Measurements from ENCODE around the gene SYTL3. TPM values are rescaled to one million over a fixed set of nuclear protein-coding genes. Genes with fewer than 3 reads are reported as not detected.

The SYTL3 gene
- total RNA-seq, 1 experiment from 2014 or later: 1.8 TPM

DNA sequence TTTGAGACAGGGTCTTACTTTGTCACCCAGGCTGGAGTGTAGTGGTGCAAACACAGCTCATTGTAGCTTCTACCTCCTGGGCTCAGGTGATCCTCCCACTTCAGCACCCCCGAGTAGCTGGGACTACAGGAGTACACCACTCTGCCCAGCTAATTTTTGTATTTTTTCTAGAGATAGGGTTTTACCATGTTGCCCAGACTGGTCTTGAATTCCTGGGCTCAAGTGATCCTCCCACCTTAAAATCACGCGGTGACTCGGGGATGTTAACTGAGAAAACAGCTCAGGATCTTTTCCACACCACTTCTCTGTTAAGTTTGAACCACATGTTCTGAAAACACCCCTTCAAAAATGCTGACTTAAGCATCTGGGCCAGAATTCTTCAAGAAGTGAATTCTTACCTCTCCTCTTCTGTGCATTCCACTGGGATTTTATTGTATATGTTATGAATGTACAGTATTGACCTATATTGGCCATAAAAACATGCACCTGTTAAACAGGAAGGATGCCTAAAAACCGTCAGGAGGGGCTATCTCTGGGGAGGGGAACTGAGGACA, 72.4 kb downstream of the SYTL3 start:
- Histone ChIP-seq H3K9me2 (replicated peaks; ENCODE audit: low read length) (no peaks in the 10 kb centered on the region), H3K4me2 (ENCODE audit: low read length) (no peak overlapping the region), H3K9ac (ENCODE audit: low read length) (no peak overlapping the region), H3K27me3 (ENCODE audit: low read length) (no peaks in the 10 kb centered on the region), H2AFZ (ENCODE audit: low read length) (no peak overlapping the region), H3K4me3 (ENCODE audit: low read length) (no peak overlapping the region), H3K27ac (ENCODE audit: low read length) (no peak overlapping the region), H4K20me1 (ENCODE audit: low read length) (no peaks in the 10 kb centered on the region), H3K9me3 (ENCODE audit: low read length) (no peaks in the 10 kb centered on the region), H3K36me3 (ENCODE audit: low read depth, low read length) (no peaks in the 10 kb centered on the region), H3K79me2 (ENCODE audit: low read length) (no peaks in the 10 kb centered on the region), H3F3A (ENCODE audit: low read length, unreplicated experiment) (no peaks in the 10 kb centered on the region), H3K4me1 (ENCODE audit: insufficient read depth, low read length) (peaks cover 14% of the 10 kb centered on the region)
- ATAC-seq (no peak), DNase-seq (no peak)
- no TSS peak for BruUV-seq (replicated peaks)
- TF ChIP-seq, protein P1, sequence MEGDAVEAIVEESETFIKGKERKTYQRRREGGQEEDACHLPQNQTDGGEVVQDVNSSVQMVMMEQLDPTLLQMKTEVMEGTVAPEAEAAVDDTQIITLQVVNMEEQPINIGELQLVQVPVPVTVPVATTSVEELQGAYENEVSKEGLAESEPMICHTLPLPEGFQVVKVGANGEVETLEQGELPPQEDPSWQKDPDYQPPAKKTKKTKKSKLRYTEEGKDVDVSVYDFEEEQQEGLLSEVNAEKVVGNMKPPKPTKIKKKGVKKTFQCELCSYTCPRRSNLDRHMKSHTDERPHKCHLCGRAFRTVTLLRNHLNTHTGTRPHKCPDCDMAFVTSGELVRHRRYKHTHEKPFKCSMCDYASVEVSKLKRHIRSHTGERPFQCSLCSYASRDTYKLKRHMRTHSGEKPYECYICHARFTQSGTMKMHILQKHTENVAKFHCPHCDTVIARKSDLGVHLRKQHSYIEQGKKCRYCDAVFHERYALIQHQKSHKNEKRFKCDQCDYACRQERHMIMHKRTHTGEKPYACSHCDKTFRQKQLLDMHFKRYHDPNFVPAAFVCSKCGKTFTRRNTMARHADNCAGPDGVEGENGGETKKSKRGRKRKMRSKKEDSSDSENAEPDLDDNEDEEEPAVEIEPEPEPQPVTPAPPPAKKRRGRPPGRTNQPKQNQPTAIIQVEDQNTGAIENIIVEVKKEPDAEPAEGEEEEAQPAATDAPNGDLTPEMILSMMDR (conservative IDR thresholded peaks at IDR 0.05; ENCODE audit: low read depth, low read length): no peak
- no peak for TF ChIP-seq EZH2phosphoT487 (IDR thresholded peaks at IDR 0.05; ENCODE audit: borderline replicate concordance, low read length)
- no peak for TF ChIP-seq EZH2 (IDR thresholded peaks at IDR 0.05; ENCODE audit: low read length, unreplicated experiment)
- CTCF ChIA-PET: no interaction called here
- intact Hi-C loops (cut with micrococcal nuclease): no loop called here
- POLR2A ChIA-PET (ENCODE audit: unreplicated experiment): no interaction called here

DNA sequence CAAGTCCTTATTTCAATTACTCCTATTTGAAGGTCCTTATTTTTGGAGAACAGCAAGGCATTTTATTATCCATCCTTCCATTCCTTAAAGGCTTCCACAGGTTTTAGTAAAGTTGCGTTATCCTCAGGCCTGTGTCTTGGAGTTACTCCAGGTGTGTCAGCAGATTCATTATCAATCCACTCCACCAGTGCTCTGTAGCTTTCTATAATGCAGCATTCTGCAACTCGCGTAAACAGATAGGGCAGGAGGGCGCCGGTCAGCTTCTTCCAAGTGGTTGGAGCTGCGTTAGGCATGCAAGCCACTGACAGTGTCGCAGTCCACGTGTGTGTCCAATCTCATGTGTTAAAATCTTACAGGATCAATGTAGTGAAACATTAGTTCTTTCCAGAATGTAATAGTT, 75.8 kb downstream of the SYTL3 start:
- no peak for DNase-seq
- H3K9me2 ChIP-seq (replicated peaks; ENCODE audit: low read length): no peaks in the 10 kb centered on the region
- intact Hi-C loops (cut with micrococcal nuclease): no loop called here
- no peaks in the 10 kb centered on the region for H3K9me3 ChIP-seq (ENCODE audit: low read length)
- H3F3A ChIP-seq (ENCODE audit: low read length, unreplicated experiment): no peaks in the 10 kb centered on the region
- no peak for ATAC-seq
- no TSS peak for BruUV-seq (replicated peaks)
- no peaks in the 10 kb centered on the region for H3K79me2 ChIP-seq (ENCODE audit: low read length)
- TF ChIP-seq EZH2 (IDR thresholded peaks at IDR 0.05; ENCODE audit: low read length, unreplicated experiment): no peak
- TF ChIP-seq, protein P1 (conservative IDR thresholded peaks at IDR 0.05; ENCODE audit: low read depth, low read length): no peak
- no peak for TF ChIP-seq EZH2phosphoT487 (IDR thresholded peaks at IDR 0.05; ENCODE audit: borderline replicate concordance, low read length)
- no peak overlapping the region for H3K4me2 ChIP-seq (ENCODE audit: low read length)
- no peaks in the 10 kb centered on the region for H3K36me3 ChIP-seq (ENCODE audit: low read depth, low read length)
- peaks cover 6% of the 10 kb centered on the region for H3K4me1 ChIP-seq (ENCODE audit: insufficient read depth, low read length)
- ChIA-PET CTCF (no interaction called here), POLR2A (ENCODE audit: unreplicated experiment) (no interaction called here)
- H2AFZ ChIP-seq (ENCODE audit: low read length): no peak overlapping the region
- H3K9ac ChIP-seq (ENCODE audit: low read length): no peak overlapping the region
- no peak overlapping the region for H3K27ac ChIP-seq (ENCODE audit: low read length)
- H4K20me1 ChIP-seq (ENCODE audit: low read length): no peaks in the 10 kb centered on the region
- no peaks in the 10 kb centered on the region for H3K27me3 ChIP-seq (ENCODE audit: low read length)
- H3K4me3 ChIP-seq (ENCODE audit: low read length): no peak overlapping the region

DNA sequence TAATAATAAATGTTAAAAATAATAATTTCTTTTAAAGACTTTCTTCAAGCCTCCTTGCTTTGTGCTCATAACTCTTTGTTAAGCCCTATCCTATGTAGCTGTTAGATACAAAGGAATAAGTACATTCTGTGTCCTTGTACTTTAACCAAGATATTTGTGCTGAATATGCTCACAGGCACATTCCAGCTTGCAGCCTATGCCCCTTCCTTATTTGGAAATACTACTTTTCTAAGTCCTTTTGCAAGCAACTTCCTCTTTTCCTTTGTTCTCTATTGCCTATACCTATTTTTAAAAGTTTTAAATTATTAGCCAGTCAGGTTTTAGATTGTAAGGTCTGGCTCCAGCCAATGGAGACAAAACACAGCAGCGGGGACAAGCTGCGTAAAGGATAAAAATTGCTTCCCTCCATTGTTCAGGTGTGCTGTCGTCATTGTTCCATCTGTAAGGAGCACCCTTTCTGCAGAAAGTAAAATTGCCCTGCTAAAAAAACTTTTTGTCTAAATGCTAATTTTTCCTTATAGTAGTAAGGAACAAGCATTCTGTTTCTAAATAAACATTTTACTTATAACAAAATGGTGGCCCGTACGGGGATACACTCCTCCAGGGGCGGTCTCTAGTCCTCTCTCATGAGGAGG, 80.2 kb downstream of the SYTL3 start:
- no peak overlapping the region for H3K9ac ChIP-seq (ENCODE audit: low read length)
- no peaks in the 10 kb centered on the region for H3K79me2 ChIP-seq (ENCODE audit: low read length)
- H3K9me2 ChIP-seq (replicated peaks; ENCODE audit: low read length): no peaks in the 10 kb centered on the region
- no peaks in the 10 kb centered on the region for H3K4me1 ChIP-seq (ENCODE audit: insufficient read depth, low read length)
- TF ChIP-seq EZH2phosphoT487 (IDR thresholded peaks at IDR 0.05; ENCODE audit: borderline replicate concordance, low read length) (no peak), EZH2 (IDR thresholded peaks at IDR 0.05; ENCODE audit: low read length, unreplicated experiment) (no peak)
- TF ChIP-seq, protein P1 (conservative IDR thresholded peaks at IDR 0.05; ENCODE audit: low read depth, low read length): no peak
- peaks cover 3% of the 10 kb centered on the region; the same call in 1 of the 2 replicates for H3K36me3 ChIP-seq (ENCODE audit: low read depth, low read length)
- no peak for DNase-seq
- no peak overlapping the region for H2AFZ ChIP-seq (ENCODE audit: low read length)
- H3K9me3 ChIP-seq (ENCODE audit: low read length): 0 out of 2 replicates have a peak, but pooled peaks cover 6% of the 10 kb centered on the region
- ATAC-seq: no peak
- no TSS peak for BruUV-seq (replicated peaks)
- ChIA-PET CTCF (no interaction called here), POLR2A (ENCODE audit: unreplicated experiment) (no interaction called here)
- H3F3A ChIP-seq (ENCODE audit: low read length, unreplicated experiment): no peaks in the 10 kb centered on the region
- H3K27ac ChIP-seq (ENCODE audit: low read length): no peak overlapping the region
- H3K4me3 ChIP-seq (ENCODE audit: low read length): no peak overlapping the region
- no peaks in the 10 kb centered on the region for H4K20me1 ChIP-seq (ENCODE audit: low read length)
- H3K4me2 ChIP-seq (ENCODE audit: low read length): no peak overlapping the region
- intact Hi-C loops (cut with micrococcal nuclease): no loop called here
- H3K27me3 ChIP-seq (ENCODE audit: low read length): no peaks in the 10 kb centered on the region

Measured in PC-3 (cell line).